GM21529 (cell line): ENCODE measurements around the gene HCN3.

Experiments used
- ATAC-seq: cut with Tn5 transposase; IDR thresholded peaks from one replicate; pipeline ENCODE4 v1.9.1; 2021; ENCODE audit not compliant: unreplicated experiment

The HCN3 gene

DNA sequence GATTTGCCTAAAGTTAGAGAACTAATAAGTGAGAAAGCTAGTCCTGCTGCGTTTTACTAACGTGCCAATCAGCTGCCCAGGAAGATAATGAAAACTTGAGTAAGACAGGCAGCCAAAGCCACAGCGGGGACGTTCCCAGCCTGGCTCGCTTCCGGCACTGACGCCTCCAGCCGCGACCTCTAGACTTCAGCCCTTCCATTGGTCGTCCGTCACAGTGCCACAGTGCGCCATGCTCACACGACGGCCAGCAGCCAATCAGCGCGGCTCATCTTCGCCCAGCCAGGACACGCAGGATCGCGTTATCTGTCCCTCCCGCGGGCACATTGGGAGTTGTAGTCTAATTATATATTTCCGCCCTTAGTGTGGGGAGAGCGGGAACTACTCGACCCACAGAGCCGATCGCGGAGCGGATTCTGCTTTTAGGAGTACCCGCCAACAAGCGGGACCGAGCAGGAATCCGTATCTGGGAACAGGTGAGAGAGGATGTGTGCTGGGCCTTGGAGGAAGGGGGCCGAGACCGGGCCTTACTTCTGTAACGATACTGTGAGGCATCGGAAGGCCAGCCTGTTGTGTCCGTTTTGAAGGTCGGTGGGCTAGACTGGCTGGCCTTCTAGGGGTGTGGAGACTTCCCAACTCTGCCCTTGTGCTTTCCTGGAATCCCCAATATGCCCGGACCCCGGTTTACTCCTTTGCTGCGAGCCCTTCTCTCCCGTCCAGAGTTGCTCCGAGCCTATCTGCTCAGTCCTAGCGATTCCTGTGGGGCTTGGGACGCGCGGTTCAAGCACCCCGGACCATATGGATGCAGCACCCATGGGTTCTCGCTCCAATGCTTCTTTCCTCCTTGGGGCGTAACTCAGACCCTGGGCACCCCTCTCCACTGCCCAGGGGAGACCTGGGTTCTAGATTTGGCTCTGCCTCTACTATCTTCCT lies 31.5 kb downstream of the HCN3 start, which contains the start of gene FDPS:
FDPS (plus strand) TSS at position 374 of the 930 bp plus-strand sequence. CDS start 924 bp downstream, outside the sequence.
- ATAC-seq: peak; percentile 96

- ATAC-seq: no peak
Measured at GRCh38 chr1:155309423-155310021, 32.3 kb downstream of the HCN3 start.

DNA sequence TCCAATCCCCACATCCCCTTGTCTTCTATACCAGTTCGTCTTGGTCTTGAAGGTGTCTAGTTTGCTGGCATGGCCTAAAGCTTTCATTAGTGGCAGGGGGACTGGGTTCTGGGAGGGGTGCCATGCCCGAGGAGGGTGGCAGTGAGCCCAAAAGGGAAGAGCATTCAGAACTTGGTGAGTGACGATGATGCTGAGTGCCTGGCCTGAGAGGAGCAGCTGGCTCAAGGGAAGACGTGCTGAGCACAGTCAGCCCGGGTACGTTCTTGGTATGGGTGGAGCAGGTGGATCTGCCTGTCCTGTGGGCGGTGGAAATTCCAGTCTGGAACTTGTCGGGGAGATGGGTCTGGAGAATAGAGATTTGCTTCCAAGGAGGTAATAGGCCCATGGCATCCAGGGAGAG lies 36.0 kb downstream of the HCN3 start:
- ATAC-seq: no peak

GRCh38 chr1:155316922-155317321 lies 39.7 kb downstream of the HCN3 start:
- ATAC-seq: no peak

DNA sequence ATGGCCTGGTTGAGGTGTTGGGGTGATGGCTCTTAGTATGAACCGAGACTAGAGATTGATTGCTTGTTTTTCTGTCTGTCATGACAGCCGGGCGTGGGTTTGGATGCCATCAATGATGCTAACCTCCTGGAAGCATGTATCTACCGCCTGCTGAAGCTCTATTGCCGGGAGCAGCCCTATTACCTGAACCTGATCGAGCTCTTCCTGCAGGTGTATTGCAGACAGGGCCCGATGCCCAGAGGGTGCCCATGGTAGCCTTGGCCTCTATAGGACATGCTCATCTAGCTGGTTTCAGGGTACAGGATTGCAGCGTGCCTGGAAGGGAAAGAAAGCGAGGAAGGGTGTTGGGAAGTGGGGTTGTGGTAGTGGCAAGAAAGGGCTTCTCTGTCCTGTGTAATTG lies 40.8 kb downstream of the HCN3 start:
- ATAC-seq: no peak

DNA sequence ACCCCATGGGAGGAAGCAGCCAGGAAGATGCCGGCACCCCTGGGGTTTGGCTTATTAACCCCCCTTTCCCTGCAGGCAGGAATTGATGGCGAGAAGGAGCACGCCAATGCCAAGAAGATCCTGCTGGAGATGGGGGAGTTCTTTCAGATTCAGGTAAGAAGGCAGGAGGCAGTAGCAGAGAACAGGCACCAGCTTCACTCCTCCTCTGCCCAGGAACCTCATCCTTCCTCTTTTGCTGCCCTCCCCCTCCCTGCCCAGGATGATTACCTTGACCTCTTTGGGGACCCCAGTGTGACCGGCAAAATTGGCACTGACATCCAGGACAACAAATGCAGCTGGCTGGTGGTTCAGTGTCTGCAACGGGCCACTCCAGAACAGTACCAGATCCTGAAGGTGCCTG lies 42.3 kb downstream of the HCN3 start:
- ATAC-seq: no peak

GRCh38 chr1:155320252-155320651 lies 43.0 kb downstream of the HCN3 start:
- ATAC-seq: no peak

DNA sequence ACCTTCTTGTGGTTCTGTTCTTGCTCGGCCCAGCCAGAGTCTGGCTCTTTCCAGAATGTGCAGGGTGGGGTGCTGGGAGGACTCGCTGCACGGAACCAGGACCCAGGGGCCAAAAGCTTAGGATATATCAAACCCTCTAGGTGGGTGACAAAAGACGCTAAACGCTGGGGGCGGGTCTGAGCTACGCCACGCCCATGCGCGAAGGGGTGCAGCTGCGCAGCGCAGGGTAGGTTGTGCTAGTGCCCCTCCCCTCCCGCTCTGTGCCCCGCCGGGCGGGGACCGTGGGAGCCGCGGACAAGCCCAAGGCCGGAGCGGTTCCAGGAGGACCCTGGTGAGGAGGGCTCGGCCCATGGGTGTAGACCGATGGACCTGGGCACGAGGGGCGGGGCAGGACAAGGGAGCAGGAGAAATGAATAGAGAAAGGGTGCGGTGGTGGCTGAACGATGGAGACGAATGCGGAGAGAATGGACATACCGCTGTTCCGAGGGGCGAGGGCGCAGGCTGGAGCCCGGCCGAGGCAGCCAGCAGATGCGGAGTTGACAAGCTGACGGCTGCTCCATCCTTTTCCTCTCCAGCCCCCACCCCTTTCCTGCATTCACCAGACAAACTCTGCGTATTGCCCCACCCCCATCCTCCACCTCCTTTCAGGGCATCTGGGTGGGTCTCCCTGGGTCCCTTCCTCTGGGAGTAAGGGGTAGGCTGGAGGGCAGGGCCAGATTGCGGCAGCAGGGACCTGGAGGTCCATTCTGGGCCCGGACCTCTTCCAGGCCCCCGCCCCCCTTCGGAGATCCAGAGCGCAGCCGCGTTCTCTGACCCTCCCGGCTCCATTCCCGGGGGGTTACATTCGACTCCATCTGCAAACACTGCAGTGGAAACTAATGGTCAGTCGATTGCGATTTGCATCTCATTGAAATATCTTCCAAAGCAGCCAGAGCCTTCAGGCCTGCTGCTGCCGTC lies 43.7 kb downstream of the HCN3 start, which contains the start of gene RUSC1:
RUSC1 (plus strand) TSS at position 234 of the 957 bp plus-strand sequence. CDS start 880 bp downstream, outside the sequence.
- no peak for ATAC-seq

DNA sequence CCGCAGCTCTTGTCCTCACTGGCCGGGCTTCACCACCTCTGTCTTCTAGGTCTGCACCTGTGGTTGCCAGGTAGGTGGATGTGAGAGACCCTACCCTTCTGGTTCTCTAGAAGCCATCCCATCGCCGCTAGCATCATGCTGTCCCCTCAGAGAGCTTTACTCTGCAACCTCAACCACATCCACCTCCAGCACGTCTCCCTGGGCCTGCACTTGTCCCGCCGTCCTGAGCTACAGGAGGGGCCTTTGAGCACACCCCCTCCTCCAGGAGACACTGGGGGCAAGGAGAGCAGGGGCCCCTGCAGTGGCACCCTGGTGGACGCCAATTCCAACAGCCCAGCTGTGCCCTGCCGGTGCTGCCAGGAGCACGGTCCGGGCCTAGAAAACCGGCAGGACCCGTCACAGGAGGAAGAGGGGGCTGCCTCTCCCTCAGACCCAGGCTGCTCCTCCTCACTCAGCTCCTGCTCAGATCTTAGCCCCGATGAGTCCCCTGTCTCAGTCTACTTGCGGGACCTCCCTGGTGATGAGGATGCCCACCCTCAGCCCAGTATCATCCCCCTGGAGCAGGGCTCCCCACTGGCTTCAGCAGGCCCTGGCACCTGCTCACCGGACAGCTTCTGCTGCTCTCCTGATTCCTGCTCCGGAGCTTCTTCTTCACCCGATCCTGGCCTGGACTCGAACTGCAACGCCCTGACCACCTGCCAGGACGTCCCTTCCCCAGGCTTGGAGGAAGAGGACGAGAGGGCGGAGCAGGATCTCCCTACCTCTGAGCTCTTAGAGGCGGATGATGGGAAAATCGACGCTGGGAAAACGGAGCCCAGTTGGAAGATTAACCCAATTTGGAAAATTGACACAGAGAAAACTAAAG lies 44.6 kb downstream of the HCN3 start:
- ATAC-seq: no peak

DNA sequence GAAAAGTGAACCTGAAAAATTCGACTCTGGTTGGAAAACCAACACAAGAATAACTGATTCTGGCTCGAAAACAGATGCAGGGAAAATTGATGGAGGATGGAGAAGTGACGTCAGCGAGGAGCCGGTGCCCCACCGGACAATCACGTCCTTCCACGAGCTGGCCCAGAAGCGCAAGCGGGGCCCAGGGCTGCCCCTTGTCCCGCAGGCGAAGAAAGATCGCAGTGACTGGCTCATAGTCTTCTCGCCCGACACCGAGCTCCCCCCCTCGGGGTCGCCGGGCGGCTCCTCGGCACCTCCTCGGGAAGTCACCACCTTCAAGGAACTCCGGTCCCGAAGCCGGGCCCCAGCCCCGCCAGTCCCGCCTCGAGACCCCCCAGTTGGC lies 45.3 kb downstream of the HCN3 start:
- no peak for ATAC-seq

- ATAC-seq: peak; percentile 48
Measured at GRCh38 chr1:155322953-155323728, 45.9 kb downstream of the HCN3 start.

- ATAC-seq: peak; percentile 50
Measured at GRCh38 chr1:155323729-155324036, 46.4 kb downstream of the HCN3 start.

DNA sequence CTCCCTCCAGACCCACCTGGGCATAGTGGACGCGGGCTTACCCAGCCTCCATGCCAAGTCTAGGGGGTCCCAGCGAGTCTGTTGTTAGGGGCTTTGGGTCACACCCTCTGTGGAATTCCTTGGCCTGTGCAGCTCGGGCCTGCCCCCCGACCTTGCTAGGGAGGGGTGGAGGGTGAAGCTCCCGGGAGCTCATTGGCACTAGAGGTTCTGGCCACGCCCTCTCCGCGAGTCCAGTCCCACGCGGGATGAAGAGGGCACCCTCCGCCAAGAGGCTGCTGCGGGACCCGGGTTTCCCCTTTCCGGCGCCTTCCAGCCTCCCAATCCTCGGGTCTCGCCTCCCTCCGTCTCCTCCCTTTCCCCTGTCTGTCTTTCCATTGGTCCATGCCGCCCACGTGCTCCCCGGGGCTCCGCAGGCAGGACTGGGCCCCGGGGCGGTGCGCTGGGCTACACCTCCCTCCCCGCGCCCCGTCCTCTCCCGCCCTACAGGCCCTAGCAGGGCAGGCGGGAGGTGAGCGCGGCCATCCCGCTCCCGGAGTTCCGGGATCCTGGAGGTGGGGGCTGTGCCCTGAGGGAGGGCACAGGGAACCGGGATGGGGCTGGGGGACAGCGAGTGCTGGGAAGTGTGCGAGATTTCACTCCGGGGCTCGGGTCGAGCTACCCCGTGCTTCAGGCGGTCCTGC lies 46.9 kb downstream of the HCN3 start:
- peak; percentile 60 for ATAC-seq

DNA sequence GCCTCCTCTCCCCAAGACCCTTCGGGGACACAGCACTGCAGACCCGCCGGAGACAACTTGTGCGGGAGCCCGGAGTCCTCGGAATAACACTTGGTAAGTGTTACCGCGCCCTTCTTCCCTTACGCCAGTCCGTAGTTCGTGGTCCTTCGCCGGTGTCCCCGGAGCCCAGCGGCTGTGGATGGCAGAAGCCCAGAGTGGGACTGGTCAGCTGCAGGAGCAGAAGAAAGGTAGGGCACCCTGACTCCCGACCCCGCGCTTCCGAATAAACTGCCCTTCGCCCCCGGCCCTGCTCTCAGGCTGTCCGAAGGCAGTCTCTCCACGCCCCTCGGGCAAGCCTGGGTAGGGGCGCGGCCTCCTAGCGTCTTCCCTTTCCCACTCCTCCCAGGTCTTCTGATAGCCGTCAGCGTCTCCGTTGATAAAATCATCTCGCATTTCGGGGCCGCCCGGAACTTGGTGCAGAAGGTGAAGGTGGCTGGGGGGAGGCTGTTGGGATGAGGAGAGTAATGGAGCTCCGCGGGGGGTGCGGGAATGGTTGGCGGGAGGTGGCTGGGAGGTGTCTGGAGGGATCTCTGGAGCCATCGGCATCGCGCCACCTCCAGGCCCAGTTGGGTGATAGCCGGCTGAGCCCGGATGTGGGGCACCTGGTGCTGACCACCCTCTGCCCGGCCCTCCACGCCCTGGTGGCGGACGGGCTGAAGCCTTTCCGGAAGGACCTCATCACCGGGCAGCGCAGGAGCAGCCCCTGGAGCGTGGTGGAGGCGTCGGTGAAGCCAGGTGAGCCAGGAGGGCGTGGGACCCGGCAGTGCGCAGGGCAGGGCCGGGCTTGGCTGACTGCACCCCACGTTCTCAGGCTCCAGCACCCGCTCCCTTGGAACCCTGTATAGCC lies 47.7 kb downstream of the HCN3 start:
- no peak for ATAC-seq

GRCh38 chr1:155325603-155325893 lies 48.3 kb downstream of the HCN3 start:
- ATAC-seq: no peak

DNA sequence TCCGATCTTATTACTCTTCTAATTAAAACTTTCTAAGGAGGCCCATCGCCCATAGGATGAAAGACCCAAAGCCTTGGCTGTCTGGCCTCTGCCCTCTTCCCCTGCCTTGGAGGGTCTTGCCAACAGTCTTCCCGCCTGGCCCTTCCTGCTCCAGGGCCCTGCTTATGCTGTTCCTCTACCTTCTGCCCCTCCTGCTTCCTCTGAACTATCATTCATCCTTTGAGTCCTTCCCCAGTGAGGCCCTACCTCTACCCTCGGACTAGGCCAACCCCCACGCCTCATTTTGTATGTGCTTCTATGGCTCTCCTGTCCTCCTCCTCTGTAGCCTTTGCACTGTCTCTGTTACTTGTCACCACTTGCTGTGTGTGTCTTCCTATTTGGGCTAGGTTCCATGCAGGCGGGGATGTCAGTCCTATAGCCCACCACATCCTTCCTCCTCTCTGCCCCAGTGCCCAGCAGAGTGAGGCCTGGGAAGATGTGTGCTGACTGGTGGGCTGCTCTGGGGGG lies 48.8 kb downstream of the HCN3 start:
- ATAC-seq: no peak

DNA sequence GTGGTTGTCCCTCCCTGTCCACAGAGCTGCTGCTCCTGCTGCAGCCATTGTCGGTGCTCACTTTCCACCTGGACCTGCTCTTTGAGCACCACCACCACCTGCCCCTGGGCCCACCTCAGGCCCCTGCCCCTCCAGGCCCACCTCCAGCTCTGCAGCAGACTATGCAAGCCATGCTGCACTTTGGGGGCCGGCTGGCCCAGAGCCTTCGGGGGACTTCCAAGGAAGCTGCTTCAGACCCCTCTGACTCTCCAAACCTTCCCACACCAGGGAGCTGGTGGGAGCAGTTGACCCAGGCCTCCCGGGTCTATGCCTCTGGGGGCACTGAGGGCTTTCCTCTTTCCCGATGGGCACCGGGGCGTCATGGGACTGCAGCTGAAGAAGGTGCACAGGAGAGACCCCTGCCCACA lies 49.4 kb downstream of the HCN3 start:
- ATAC-seq: no peak

- ATAC-seq: no peak
Measured at GRCh38 chr1:155327981-155328380, 50.7 kb downstream of the HCN3 start.
